ENCODE data around the gene SCARF2.

DNA sequence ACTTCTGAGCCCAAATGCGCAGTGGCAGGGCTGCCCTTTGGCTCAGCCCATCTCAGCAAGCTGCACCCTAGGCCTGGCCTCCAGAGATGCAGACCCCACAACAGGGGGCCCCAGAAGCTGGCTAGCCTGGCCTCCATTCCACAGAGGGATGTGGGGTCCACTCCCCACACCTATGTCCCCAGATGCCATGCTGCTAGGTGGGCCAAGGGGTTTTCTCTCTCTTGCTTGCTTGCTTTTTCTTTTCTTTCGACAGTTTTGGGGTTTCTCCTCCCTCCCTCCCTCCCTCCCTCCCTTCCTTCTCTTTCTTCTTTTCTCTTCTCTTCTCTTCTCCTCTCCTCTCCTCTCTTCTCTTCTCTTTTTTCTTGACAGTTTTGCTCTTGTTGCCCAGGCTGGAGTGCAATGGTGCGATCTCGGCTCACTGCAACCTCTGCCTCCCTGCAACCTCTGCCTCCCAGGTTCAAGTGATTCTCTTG lies 9.6 kb downstream of the SCARF2 start:
- TF ChIP-seq, protein P1, sequence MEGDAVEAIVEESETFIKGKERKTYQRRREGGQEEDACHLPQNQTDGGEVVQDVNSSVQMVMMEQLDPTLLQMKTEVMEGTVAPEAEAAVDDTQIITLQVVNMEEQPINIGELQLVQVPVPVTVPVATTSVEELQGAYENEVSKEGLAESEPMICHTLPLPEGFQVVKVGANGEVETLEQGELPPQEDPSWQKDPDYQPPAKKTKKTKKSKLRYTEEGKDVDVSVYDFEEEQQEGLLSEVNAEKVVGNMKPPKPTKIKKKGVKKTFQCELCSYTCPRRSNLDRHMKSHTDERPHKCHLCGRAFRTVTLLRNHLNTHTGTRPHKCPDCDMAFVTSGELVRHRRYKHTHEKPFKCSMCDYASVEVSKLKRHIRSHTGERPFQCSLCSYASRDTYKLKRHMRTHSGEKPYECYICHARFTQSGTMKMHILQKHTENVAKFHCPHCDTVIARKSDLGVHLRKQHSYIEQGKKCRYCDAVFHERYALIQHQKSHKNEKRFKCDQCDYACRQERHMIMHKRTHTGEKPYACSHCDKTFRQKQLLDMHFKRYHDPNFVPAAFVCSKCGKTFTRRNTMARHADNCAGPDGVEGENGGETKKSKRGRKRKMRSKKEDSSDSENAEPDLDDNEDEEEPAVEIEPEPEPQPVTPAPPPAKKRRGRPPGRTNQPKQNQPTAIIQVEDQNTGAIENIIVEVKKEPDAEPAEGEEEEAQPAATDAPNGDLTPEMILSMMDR (IDR thresholded peaks at IDR 0.05) = no peak
- TF ChIP-seq POLR2A (IDR thresholded peaks at IDR 0.05) = no peak

Data from lower leg skin (tissue), 3 donors.